AG09309 (cell line): ENCODE data around the gene SMIM12.
"Not testable (repeated sequence)": the region's sequence is repeated elsewhere in the genome, so short reads cannot be mapped to it uniquely, and the experiment has no call there.

Experiments
- DNase-seq: peaks from one replicate; pipeline ENCODE4 v3.0.0-alpha.2; 2010; ENCODE audit warnings: low read depth
- H3K4me3 ChIP-seq: 2 replicates; pipeline ENCODE4 v1.5.1; 2011; ENCODE audit warnings: mild to moderate bottlenecking, low read depth, low read length, moderate library complexity; ENCODE audit not compliant: control insufficient read depth
- CTCF ChIP-seq: IDR thresholded peaks from 2 replicates; pipeline ENCODE4 v1.5.1; 2011; ENCODE audit warnings: mild to moderate bottlenecking, low read depth, low read length, inconsistent platforms; ENCODE audit not compliant: insufficient read depth, control insufficient read depth; ENCODE audit errors: missing control alignments

Gene SMIM12

DNA sequence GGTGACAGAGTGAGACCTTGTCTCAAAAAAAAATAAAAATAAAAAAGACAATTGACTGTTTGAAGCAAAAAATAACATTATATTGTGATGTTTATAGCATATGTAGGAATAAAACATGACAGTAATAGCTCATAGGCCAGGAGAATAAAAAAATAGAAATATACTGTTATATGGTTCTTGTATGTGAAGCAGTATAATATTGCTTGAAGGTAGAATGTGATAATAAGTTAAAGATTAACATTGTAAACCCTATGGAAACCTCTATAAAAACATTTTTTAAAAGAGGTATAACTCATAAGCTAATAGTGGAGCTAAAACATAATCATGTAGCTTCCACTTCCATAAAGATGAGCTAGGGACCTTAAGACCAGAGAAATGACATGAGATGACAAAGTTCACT lies 43.2 kb downstream of the SMIM12 start:
- DNase-seq: no peak
- TF ChIP-seq CTCF: no peak

GRCh38 chr1:34810781-34811180 lies 48.8 kb downstream of the SMIM12 start:
- not testable (repeated sequence) for DNase-seq, H3K4me3 ChIP-seq

More for the DNA sequence above, 43.2 kb downstream of the SMIM12 start:
- no peak overlapping the region for H3K4me3 ChIP-seq

DNA sequence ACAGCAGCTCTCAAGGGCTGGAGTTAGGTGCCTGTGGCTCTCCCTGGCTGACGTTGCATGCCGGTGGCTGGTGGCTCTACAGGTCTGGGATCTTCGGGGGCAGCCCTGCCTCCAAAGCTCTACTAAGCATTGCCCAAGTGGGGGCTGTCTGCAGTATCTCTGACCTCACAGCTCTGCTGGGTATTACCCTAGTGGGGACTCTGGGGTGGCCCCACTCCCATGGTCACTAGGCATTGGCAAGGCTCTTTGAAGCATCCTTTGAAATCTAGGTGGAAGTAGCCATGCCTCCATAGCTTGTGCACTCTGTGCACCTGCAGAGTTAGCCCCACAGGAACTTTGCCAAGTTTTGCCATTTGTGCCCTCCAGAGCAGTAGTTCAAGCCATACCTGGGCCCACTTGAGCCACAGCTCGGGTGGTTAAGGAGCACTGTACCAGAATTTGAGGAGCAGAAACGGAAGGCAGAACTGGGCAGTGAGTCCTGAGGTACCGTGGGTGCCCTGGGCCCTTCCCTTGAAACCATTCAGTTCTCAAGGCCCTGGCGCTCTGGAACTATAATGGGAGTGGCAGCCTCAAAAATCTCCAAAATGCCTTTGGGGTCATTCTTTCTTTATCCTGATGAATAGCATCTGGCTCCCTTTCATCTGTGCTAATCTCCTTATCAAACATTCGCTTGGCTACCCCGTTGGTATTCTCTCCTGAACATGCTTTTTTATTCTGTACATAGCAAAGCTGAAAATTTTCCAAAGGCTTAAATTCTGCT lies 51.3 kb downstream of the SMIM12 start:
- no peak overlapping the region for H3K4me3 ChIP-seq
- no peak for DNase-seq
- no peak for TF ChIP-seq CTCF

DNA sequence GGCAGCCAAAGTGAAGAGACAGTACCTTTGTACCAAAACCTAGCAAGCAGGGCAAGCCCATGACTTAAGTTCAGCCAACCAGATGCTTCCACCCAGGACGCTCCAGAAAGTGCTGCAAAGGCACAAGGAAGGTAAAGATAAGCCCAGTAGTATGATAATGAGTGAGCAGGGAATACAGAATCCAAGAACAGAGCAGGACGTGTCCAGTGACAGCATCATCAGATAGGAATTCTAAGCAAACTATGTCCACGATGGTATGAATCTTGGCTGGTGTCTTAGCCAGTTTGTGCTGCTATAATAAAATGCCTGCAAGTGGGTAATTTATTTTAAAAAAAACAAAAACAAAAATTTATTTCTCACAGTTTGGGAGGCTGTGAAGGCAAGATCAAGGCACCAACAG lies 53.2 kb downstream of the SMIM12 start:
- TF ChIP-seq CTCF: no peak
- H3K4me3 ChIP-seq: no peak overlapping the region
- no peak for DNase-seq

GRCh38 chr1:34803770-34804169 lies 55.8 kb downstream of the SMIM12 start:
- no peak for DNase-seq
- no peak for TF ChIP-seq CTCF

More at GRCh38 chr1:34803770-34804169, 55.8 kb downstream of the SMIM12 start:
- no peak overlapping the region for H3K4me3 ChIP-seq
